B cell (primary cell): ENCODE results near the gene ZNF672. TPM values are rescaled to one million over a fixed set of nuclear protein-coding genes. Genes with fewer than 3 reads are reported as not detected.

Source experiments
- ATAC-seq: fragments of 200-7000 bp; cut with Tn5 transposase; one replicate; pipeline ENCODE4 v1.10.0; 2021; ENCODE audit warnings: low read depth, mild to moderate bottlenecking, moderate number of reproducible peaks, moderate library complexity
- CTCF ChIA-PET: fragments of 350-600 bp; sonication (Branson Sonifier 250); formaldehyde crosslinking; loops from one replicate; lab custom pipeline; 2021; ENCODE audit warnings: antibody characterized with exemption, inconsistent platforms; lab: Charles Lee
- POLR2A ChIA-PET: fragments of 350-600 bp; sonication (Branson Sonifier 250); formaldehyde crosslinking; loops from one replicate; lab custom pipeline; 2021; ENCODE audit warnings: antibody characterized with exemption; lab: Charles Lee
- DNase-seq: peaks from one replicate; pipeline ENCODE4 v3.0.0; 2013
- H2AFZ ChIP-seq: 2 replicates; pipeline ENCODE4 v1.6.1; 2012; ENCODE audit warnings: mild to moderate bottlenecking, low read depth, low read length; ENCODE audit not compliant: insufficient read depth, poor library complexity, severe bottlenecking
- H3K27ac ChIP-seq, 2 donors: 1 replicate in 1 of 2; 2 replicates in 1 of 2; pipeline ENCODE4 v1.5.1; 2012 to 2013; ENCODE audit warnings: low read length in 2 of 2, mild to moderate bottlenecking in 2 of 2, moderate library complexity in 1 of 2
- H3K27me3 ChIP-seq, 4 experiments: fragments of 200-600 bp in 1 of 4; sonication (generic) in 1 of 4; replicated peaks in 1 of 4; 1 replicate in 2 of 4; 2 replicates in 2 of 4; pipeline versions ENCODE4 v1.6.1 to v1.7.0; 2013 to 2016; ENCODE audit warnings: low read length in 3 of 4, mild to moderate bottlenecking in 2 of 4, mixed read lengths in 1 of 4, moderate library complexity in 1 of 4; ENCODE audit not compliant: insufficient read depth in 4 of 4, control insufficient read depth in 3 of 4; ENCODE audit errors: control extremely low read depth in 1 of 4
- H3K36me3 ChIP-seq, 2 experiments: replicated peaks in 1 of 2; 1 replicate in 1 of 2; 2 replicates in 1 of 2; pipeline versions ENCODE4 v1.6.1 to v1.7.1; 2013; ENCODE audit warnings: low read length in 1 of 2; ENCODE audit not compliant: insufficient read depth in 2 of 2, control insufficient read depth in 1 of 2; ENCODE audit errors: control extremely low read depth in 1 of 2, extremely low read depth in 1 of 2
- H3K4me1 ChIP-seq, 2 donors: fragments of 200-600 bp in 1 of 2; sonication (generic) in 1 of 2; 1 replicate in 1 of 2; 2 replicates in 1 of 2; pipeline versions ENCODE4 v1.5.1 to v1.6.1; 2013 to 2017; ENCODE audit warnings: low read length in 2 of 2; ENCODE audit not compliant: control insufficient read depth in 2 of 2, insufficient read depth in 2 of 2
- H3K4me2 ChIP-seq: replicated peaks from 2 replicates; pipeline ENCODE3; 2012; ENCODE audit warnings: mild to moderate bottlenecking, low read depth, low read length; ENCODE audit not compliant: poor library complexity, severe bottlenecking
- H3K4me3 ChIP-seq, 5 experiments: fragments of 200-600 bp in 1 of 5; sonication (generic) in 1 of 5; 1 replicate in 3 of 5; 2 replicates in 2 of 5; pipeline versions ENCODE4 v1.5.1 to v1.7.0; 2011 to 2016; ENCODE audit warnings: low read length in 4 of 5, mild to moderate bottlenecking in 4 of 5, low read depth in 2 of 5, control low read depth in 1 of 5, moderate library complexity in 1 of 5; ENCODE audit not compliant: insufficient read depth in 1 of 5; ENCODE audit errors: control extremely low read depth in 1 of 5, extremely low read depth in 1 of 5
- H3K79me2 ChIP-seq: fragments of 200-600 bp; sonication (generic); one replicate; pipeline ENCODE4 v1.6.0; 2016; ENCODE audit warnings: low read length; ENCODE audit not compliant: control insufficient read depth, insufficient read depth
- H3K9ac ChIP-seq: fragments of 200-600 bp; sonication (generic); 2 replicates; pipeline ENCODE4 v1.6.1; 2017; ENCODE audit warnings: mild to moderate bottlenecking, low read length, moderate library complexity
- H3K9me3 ChIP-seq, 3 donors: one replicate each; pipeline versions ENCODE4 v1.6.1 to v1.7.1; 2013; ENCODE audit warnings: low read length in 2 of 3; ENCODE audit not compliant: control insufficient read depth in 2 of 3, insufficient read depth in 1 of 3; ENCODE audit errors: control extremely low read depth in 1 of 3
- H4K20me1 ChIP-seq: 2 replicates; pipeline ENCODE4 v1.6.0; 2012; ENCODE audit warnings: mild to moderate bottlenecking, low read length; ENCODE audit not compliant: insufficient read depth, control insufficient read depth, poor library complexity, severe bottlenecking
- H3K27ac Mint-ChIP-seq: one replicate; pipeline ENCODE4 v1.8.0; 2021; ENCODE audit warnings: mixed read lengths
- H3K27me3 Mint-ChIP-seq: one replicate; pipeline ENCODE4 v1.8.0; 2021; ENCODE audit warnings: mixed read lengths
- H3K4me1 Mint-ChIP-seq: one replicate; pipeline ENCODE4 v1.8.0; 2021; ENCODE audit warnings: mixed read lengths
- H3K4me3 Mint-ChIP-seq: one replicate; pipeline ENCODE4 v1.8.0; 2021; ENCODE audit warnings: mixed read lengths
- H3K9me3 Mint-ChIP-seq: one replicate; pipeline ENCODE4 v1.8.0; 2022; ENCODE audit warnings: mixed read lengths; ENCODE audit not compliant: insufficient read depth
- CTCF ChIP-seq: fragments of 200-600 bp; IDR thresholded peaks from one replicate; pipeline ENCODE4 v1.8.0; 2022; ENCODE audit warnings: antibody characterized with exemption, mild to moderate bottlenecking
- EZH2 ChIP-seq: IDR thresholded peaks from 2 replicates; pipeline ENCODE4 v1.6.1; 2012; ENCODE audit warnings: borderline replicate concordance, low read depth, mild to moderate bottlenecking, moderate library complexity, low read length; ENCODE audit not compliant: insufficient read depth, poor library complexity, severe bottlenecking
- WGBS: methylation state at CpG from one replicate; pipeline ENCODE4 v1.1.5; 2013; ENCODE audit warnings: missing lambda C conversion rate; ENCODE audit not compliant: insufficient coverage; 5-methylcytosine and 5-hydroxymethylcytosine counted together
- intact Hi-C: fragments of 100-400 bp; cut with micrococcal nuclease; formaldehyde crosslinking; loops from one replicate; pipeline ENCODE4 v1.10.0; 2022
- polyA plus RNA-seq: library from polyadenylated mRNA; depleted of rRNA; stranded (reverse); fragments of >200 nt; gene quantifications from 2 replicates; pipeline ENCODE4 v1.2.3, GENCODE V29; 2012
- total RNA-seq, 2 donors: library from RNA; stranded (reverse); fragments of 120-200 nt in 1 of 2; gene quantifications; 1 replicate in 1 of 2; 2 replicates in 1 of 2; pipeline versions ENCODE4 v1.2.3 to v1.2.4, GENCODE V29; 2013 to 2022

Gene ZNF672
- total and polyA plus RNA-seq, 2 donors (not counting 1 experiment from before 2014, with no cell fraction given): 46.4 to 56.3 TPM

- Histone ChIP-seq H3K4me3 (no peak overlapping the region), H2AFZ (no peak overlapping the region), H4K20me1 (peaks cover 34% of the 10 kb centered on the region), H3K27ac (no peak overlapping the region), H3K9ac (no peak overlapping the region), H3K4me2 (no peak overlapping the region), H3K9me3 (peaks cover 0 to 4% (median 0%) of the 10 kb centered on the region in 3 donors), H3K36me3 (peaks cover 8 to 51% of the 10 kb centered on the region in 2 experiments), H3K79me2 (peaks cover 3% of the 10 kb centered on the region), H3K27me3 (no peaks in the 10 kb centered on the region), H3K4me1 (peaks cover 15 to 22% of the 10 kb centered on the region in 2 donors)
- WGBS: 84% methylated on average over 9 of the region's 10 CpGs
- H3K27ac Mint-ChIP-seq: no peak overlapping the region
- peaks cover 12% of the 10 kb centered on the region for H3K4me1 Mint-ChIP-seq
- ATAC-seq (no peak), DNase-seq (no peak)
- POLR2A ChIA-PET: no interaction called here
- H3K27me3 Mint-ChIP-seq: no peaks in the 10 kb centered on the region
- H3K4me3 Mint-ChIP-seq: no peak overlapping the region
- H3K9me3 Mint-ChIP-seq: no peaks in the 10 kb centered on the region
- CTCF ChIA-PET: interaction anchor here (1.1 kb wide), 1 partner anchor 9 kb away, joined by 3 read pairs; no protein-coding TSS in a partner anchor
- no peak for TF ChIP-seq CTCF
- TF ChIP-seq EZH2: no peak
- intact Hi-C loops: no loop called here
Measured at GRCh38 chr1:248850536-248851251, 12.7 kb downstream of the ZNF672 start.

GRCh38 chr1:248851390-248851789, 13.4 kb downstream of the ZNF672 start:
- WGBS: 100% methylated on average over 1 of the region's 2 CpGs
- no peak overlapping the region for H3K9ac ChIP-seq
- no peak overlapping the region for H2AFZ ChIP-seq
- Mint-ChIP-seq H3K4me1 (peaks cover 17% of the 10 kb centered on the region), H3K27me3 (no peaks in the 10 kb centered on the region), H3K9me3 (no peaks in the 10 kb centered on the region), H3K27ac (no peak overlapping the region), H3K4me3 (no peak overlapping the region)
- peaks cover 7% of the 10 kb centered on the region for H3K79me2 ChIP-seq
- POLR2A ChIA-PET: no interaction called here
- ATAC-seq (no peak), DNase-seq (no peak)
- TF ChIP-seq CTCF (no peak), EZH2 (no peak)
- no peak overlapping the region for H3K4me2 ChIP-seq
- H4K20me1 ChIP-seq: peaks cover 32% of the 10 kb centered on the region
- peaks cover 0 to 4% (median 0%) of the 10 kb centered on the region in 3 donors for H3K9me3 ChIP-seq
- H3K27me3 ChIP-seq: no peaks in the 10 kb centered on the region
- no peak overlapping the region for H3K27ac ChIP-seq
- CTCF ChIA-PET: interaction anchor here (1.1 kb wide), 1 partner anchor 10 kb away, joined by 3 read pairs; no protein-coding TSS in a partner anchor
- H3K36me3 ChIP-seq: peaks cover 7 to 47% of the 10 kb centered on the region in 2 experiments
- peaks cover 15 to 22% of the 10 kb centered on the region in 2 donors for H3K4me1 ChIP-seq
- intact Hi-C loops: no loop called here
- no peak overlapping the region for H3K4me3 ChIP-seq
